Right cardiac atrium (tissue), 5 donors: ENCODE results near the gene EOLA1. TPM values are rescaled to one million over a fixed set of nuclear protein-coding genes. Genes with fewer than 3 reads are reported as not detected.
A peak's percentile ranks its signal among the peaks of the same experiment; 100 is the strongest.
"Not testable (repeated sequence)": the region's sequence is repeated elsewhere in the genome, so short reads cannot be mapped to it uniquely, and the experiment has no call there.

Source experiments
- ATAC-seq, 2 donors: fragments of 200-7000 bp; cut with Tn5 transposase; one replicate each; pipeline versions ENCODE4 v1.8.0 to v1.9.1; 2020; ENCODE audit warnings: moderate library complexity in 2 of 2, mild to moderate bottlenecking in 1 of 2
- DNase-seq, 3 donors: peaks; one replicate each; pipeline ENCODE4 v3.0.0-alpha.2; 2020
- H3K27ac ChIP-seq: one replicate; pipeline ENCODE4 v1.5.1; 2013; ENCODE audit warnings: mild to moderate bottlenecking, low read length, control low read depth, moderate library complexity
- H3K27me3 ChIP-seq: one replicate; pipeline ENCODE4 v1.6.1; 2013; ENCODE audit not compliant: control insufficient read depth, insufficient read depth
- H3K4me1 ChIP-seq: one replicate; pipeline ENCODE4 v1.6.1; 2013; ENCODE audit warnings: low read length; ENCODE audit not compliant: control insufficient read depth, insufficient read depth
- H3K4me3 ChIP-seq: one replicate; pipeline ENCODE4 v1.5.1; 2013; ENCODE audit warnings: low read length, control low read depth
- H3K9me3 ChIP-seq: one replicate; pipeline ENCODE4 v1.6.1; 2013; ENCODE audit warnings: low read length; ENCODE audit not compliant: control insufficient read depth
- WGBS: extraction: QIAGEN DNeasy Blood & Tissue Kit; methylation state at CpG from one replicate; pipeline ENCODE4 v1.1.7; 2013; 5-methylcytosine and 5-hydroxymethylcytosine counted together
- intact Hi-C, 4 donors: fragments of 100-400 bp; cut with DNase I; formaldehyde crosslinking; loops; one replicate each; pipeline versions ENCODE4 v1.11.0 to v1.14.0; 2022 to 2023
- polyA plus RNA-seq: library from polyadenylated mRNA; stranded (reverse); fragments of 200-250 nt; gene quantifications from one replicate; pipeline ENCODE4 v1.2.3, GENCODE V29; 2013
- total RNA-seq, 4 donors: library from RNA; stranded (reverse); fragmentation: NEBNext Ultra II Directional; extraction: Animal tissue kit (Norgen Biotek cat#: 25700); gene quantifications; one replicate each; pipeline ENCODE4 v1.2.1, GENCODE V29; 2021
- donor health status: healthy with polysubstance abuse.
- donor health status: DM: no; HTN: yes; CAD: no.
- donor health status: DM: no; HTN: no; CAD: no.
- donor health status: DM: no; HTN: yes; CAD: no; lungs with severe emphysema.
- donor health status: DM: yes; HTN: yes; CAD: no.

EOLA1 gene
- total and polyA plus RNA-seq, 5 donors: 23.8 to 29.6 (median 26.4) TPM

DNA sequence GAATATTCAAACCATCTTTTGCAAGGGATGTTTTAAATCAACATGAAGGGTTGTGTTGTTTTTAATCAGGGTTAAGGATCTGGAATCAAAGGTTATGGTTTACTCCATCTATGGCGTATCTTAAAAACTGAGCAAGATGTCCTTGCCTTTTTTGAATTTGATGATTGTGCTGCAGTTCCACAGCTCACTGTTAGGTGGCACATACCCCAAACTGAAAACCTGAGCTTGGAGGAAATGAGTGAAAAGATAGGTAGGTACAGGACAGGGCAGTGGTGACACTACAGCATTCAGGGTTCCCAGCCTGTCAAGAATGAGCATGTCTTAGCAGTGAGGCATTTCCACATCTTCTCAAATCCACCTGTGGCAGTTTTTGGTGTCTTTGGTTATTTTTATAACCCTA is 13.1 kb upstream of the EOLA1 start:
- no peak overlapping the region for H3K27ac ChIP-seq
- no peaks in the 10 kb centered on the region for H3K9me3 ChIP-seq
- H3K4me3 ChIP-seq: no peak overlapping the region
- peaks cover 4% of the 10 kb centered on the region for H3K4me1 ChIP-seq
- H3K27me3 ChIP-seq: no peaks in the 10 kb centered on the region
- ATAC-seq (no peak), DNase-seq (no peak)
- intact Hi-C loops: no loop called here
- 12% methylated on average over 1 of the region's 1 CpG for WGBS

DNA sequence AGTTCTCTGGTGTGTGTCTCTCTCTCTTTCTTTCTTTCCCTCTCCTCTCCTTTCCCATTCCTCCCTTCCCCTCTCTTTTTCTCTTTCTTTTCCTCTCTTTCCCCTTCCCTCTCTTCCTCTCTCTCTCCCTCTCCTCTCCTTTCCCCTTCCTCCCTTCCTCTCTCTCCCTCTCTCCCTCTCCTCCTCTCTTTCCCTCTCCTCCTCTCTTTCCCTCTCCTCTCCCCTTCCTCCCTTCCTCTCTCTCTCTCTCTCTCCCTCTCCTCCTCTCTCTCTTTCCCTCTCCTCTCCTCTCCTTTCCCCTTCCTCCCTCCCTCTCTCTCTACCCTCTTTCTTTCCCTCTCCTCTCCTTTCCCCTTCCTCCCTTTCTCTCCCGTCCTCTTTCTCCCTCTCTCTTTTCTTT is 12.4 kb upstream of the EOLA1 start:
- Histone ChIP-seq H3K4me1 (peaks cover 4% of the 10 kb centered on the region), H3K27me3 (no peaks in the 10 kb centered on the region), H3K9me3 (no peaks in the 10 kb centered on the region), H3K4me3 (no peak overlapping the region), H3K27ac (no peak overlapping the region)
- DNase-seq (no peak), ATAC-seq (no peak)
- intact Hi-C loops: no loop called here
- WGBS: 70% methylated on average over 1 of the region's 1 CpG

DNA sequence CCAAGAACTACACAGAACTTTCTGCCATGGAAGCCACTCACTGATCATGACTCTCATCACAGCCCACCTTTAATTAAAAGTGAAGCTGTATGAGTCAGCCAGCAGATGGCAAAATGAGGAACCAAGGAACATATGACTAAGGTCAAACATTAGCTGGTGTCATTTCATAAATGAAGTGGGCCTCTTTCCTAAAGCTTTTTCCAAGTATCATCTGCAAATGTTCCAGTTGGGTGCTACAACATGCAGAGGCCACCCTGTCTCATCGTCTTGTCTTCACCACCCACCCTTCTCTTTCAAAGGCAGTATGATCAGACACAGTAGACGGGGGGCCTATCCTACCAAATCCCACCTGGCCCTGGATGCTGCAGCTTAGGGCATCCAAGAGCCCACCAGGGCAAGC is 9.2 kb upstream of the EOLA1 start:
- no peaks in the 10 kb centered on the region for H3K4me1 ChIP-seq
- intact Hi-C loops: no loop called here
- no peak overlapping the region for H3K4me3 ChIP-seq
- ATAC-seq (no peak), DNase-seq (no peak)
- no peaks in the 10 kb centered on the region for H3K9me3 ChIP-seq
- no peak overlapping the region for H3K27ac ChIP-seq
- WGBS: 88% methylated on average over 2 of the region's 2 CpGs
- no peaks in the 10 kb centered on the region for H3K27me3 ChIP-seq

DNA sequence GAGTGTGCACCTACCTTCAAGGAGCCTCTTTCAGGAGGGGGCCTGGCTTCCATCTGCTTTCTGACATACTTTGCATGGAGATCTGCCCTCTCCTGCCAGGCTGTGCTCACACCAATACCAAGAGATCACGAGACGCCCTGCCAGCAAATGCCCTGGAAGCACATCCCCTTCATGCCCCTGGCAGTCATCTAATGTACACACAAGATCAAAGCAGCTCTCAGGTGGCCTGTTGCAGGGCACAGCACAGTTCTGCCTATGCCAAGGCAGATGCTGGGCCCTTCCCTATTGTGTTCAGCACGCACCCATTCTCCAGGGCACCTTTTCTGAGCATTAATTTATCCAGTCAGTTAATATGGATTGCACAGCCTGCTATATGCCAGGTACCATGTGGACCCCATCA is 7.9 kb upstream of the EOLA1 start:
- H3K27me3 ChIP-seq, intact Hi-C loops, DNase-seq, H3K9me3 ChIP-seq, H3K4me3 ChIP-seq, ATAC-seq, H3K4me1 ChIP-seq, H3K27ac ChIP-seq: not testable (repeated sequence)
- 83% methylated on average over 1 of the region's 3 CpGs for WGBS

DNA sequence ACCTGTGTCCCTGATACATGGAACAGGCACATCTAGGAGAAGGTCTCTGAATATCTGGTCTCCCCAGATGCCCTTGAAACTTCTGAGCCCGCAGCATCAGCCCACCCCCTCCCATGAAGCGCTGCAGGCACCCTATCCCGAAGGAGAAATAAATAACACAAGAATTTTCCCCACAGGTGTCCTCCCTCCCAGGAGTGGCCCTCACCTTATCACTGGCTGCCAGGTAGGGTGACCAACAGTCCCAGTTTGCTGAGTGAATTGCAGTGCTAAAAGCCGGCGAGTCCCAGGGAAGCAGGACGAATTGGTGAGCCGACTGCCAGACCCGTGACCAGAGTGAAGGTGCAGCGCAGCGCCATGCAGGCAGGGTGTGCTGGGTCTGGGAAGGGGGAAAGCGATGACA is 6.8 kb upstream of the EOLA1 start:
- H3K4me3 ChIP-seq, ATAC-seq, H3K4me1 ChIP-seq, DNase-seq, H3K27me3 ChIP-seq, H3K9me3 ChIP-seq, intact Hi-C loops, H3K27ac ChIP-seq: not testable (repeated sequence)
- 95% methylated on average over 9 of the region's 11 CpGs for WGBS

DNA sequence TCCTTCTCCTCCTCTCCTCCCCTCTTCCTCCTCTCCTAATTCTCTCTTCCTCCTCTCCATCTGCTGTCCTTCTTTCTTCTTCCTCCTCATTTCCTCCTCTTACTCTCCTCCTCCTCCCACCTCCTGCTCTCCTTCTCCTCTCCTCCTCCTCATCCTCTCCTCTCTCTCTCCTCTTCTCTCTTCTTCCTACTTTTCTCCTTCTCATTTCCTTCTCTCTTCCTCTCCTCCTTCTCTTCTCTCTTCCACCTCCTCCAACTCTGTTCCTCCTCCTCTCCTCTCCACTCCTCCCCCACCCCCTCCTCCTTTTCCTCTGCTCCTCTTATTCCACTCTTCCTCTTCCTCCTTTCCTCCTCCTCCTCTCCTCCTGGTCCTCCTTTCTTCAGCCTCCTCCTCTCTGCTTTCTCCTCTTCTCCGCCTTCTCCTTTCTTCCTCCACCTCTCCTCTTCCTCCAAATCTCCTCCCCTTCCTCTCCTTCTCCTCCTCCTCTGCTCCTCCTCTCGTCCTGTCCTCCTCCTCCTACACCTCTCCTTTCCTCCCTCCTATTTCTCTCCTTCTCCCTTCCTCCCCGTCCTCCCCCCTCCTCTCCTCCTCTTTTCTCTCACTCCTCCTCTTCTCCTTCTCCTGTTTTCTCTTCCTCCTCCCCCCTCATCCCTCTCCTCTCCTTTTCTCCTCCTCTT is 5.7 kb upstream of the EOLA1 start:
- ATAC-seq, H3K4me1 ChIP-seq, intact Hi-C loops, H3K4me3 ChIP-seq, DNase-seq, H3K9me3 ChIP-seq, H3K27ac ChIP-seq, H3K27me3 ChIP-seq: not testable (repeated sequence)
- 72% methylated on average over 3 of the region's 3 CpGs for WGBS

DNA sequence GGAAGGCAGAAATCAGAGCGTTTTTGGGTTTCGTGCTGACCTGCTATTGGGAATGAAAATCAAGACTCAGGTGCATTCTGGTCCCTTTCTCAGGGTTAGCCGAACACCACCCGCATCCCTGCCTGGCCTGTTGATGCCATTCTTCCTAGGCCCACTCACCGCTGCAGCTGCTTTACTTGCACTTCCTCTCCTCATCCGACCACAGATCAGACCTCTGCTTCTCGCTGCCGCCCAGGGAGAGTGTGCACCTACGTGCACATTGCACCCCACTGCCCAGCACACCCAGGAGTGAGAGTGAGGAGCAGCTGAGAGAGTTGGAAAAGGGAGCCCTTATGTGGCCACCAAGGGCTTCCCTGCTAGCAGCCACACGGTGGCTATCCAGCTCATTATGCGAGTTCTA is 3.3 kb upstream of the EOLA1 start:
- ATAC-seq, intact Hi-C loops: not testable (repeated sequence)

DNA sequence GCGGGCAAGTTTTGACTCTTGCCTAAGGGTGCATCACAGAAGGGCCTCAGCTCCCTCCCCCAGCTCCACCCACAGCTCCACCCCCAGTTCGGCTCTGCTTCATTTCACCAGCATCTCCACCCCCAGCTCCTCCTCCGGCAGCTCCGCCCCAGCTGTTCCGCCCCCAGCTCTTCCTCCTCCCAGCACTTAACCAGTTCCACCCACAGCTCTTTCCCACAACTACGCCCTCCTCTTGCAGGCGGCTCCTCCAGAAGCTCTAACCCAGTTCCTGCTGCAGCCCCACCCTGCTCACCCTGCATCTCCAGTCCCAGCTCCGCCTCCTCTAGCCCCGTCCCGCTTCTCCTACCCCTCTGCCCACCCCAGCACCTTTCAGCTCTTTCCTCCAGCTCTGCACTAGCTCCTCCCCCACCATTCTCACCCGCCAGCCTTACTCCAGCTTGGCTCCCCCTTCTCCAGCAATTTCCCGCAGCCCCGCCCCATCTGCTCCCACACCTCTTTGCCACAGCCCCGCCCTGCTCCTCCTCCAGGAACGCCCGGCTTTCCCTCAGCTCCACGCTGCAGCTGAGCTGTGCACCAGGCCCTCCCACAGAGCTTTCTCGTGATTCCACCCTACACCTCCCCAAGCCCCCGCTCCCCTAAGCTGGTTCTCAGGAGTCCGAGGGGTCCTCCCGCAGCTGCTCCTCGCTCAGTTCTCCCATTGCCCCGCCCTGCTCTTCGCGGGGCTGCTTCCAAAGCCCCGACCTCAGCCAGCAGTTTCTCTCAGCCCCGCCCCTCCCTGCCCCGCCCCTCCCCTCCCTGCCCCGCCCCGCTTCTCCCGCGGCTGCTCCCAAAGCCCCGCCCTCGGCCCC is 1.3 kb upstream of the EOLA1 start:
- intact Hi-C loops: no loop called here
- 2% methylated on average over 32 of the region's 34 CpGs for WGBS
- Histone ChIP-seq H3K4me3 (peak overlapping the region; percentile 59), H3K9me3 (no peaks in the 10 kb centered on the region), H3K27me3 (no peaks in the 10 kb centered on the region), H3K27ac (peak overlapping the region; percentile 97), H3K4me1 (no peaks in the 10 kb centered on the region)
- ATAC-seq: peak; percentile 81 to 83
- DNase-seq: peak; percentile 91 to 96 (median 95)

More for the DNA sequence above, 3.3 kb upstream of the EOLA1 start:
- not testable (repeated sequence) for H3K4me1 ChIP-seq, H3K9me3 ChIP-seq, H3K27me3 ChIP-seq, H3K27ac ChIP-seq, H3K4me3 ChIP-seq, DNase-seq
- WGBS: 86% methylated on average over 7 of the region's 11 CpGs

DNA sequence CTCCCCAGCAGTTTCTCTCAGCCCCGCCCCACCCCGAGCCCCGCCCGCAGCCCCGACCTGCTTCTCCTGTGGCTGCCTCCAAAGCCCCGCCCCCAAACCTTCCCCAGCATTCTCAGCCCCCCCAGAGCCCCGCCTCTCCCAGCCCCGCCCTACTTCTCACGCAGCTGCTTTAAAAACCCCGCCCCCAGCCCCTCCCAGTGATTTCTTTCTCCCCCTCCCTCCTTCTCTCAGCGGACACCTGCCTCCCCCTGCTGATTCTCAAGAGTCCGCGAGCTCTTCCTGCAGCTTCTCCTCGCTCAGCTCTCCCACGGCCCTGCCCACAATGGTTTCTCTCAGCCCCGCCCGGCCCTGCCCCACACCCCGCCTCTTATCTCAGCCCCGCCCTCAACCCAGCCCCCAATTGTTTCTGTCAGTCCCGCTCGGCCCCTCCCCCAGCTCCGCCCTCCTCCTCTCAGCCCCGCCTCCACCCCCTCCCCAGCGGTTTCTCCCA is 636 bp upstream of the EOLA1 start:
- DNase-seq (peak; percentile 93 to 97 (median 96)), ATAC-seq (peak; percentile 85)
- Histone ChIP-seq H3K9me3 (no peaks in the 10 kb centered on the region), H3K4me1 (no peaks in the 10 kb centered on the region), H3K4me3 (peak overlapping the region; percentile 59), H3K27ac (peak overlapping the region; percentile 77), H3K27me3 (no peaks in the 10 kb centered on the region)
- intact Hi-C loops: no loop called here
- WGBS: 3% methylated on average over 22 of the region's 24 CpGs

DNA sequence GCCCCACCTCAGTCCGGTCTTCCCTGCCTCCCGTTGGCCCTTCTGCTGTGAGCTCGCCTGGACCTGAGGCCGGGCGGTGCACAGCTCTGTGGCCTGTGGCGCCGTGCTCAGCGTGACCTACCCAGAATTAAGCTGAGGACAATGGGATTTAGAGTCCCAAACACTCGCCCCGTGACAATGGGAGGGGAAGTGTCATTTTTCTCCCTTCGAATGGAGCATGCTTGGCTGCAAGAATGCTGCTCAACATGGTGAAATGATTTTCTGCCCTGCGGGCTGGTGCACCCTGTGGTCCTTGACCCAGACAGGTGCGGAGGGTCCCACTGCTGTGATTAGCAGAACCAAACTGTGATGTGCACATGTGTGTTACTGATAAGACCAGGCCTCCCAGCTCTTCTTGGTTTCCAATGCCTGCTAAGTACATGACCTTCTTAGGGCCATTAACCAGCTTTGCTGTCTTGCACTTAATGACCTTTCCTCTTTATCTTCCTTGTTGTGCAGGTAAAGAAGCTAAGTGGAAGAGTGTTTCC is 772 bp downstream of the EOLA1 start:
- WGBS: 14% methylated on average over 13 of the region's 13 CpGs
- Histone ChIP-seq H3K27me3 (no peaks in the 10 kb centered on the region), H3K4me3 (peak overlapping the region; percentile 59), H3K27ac (peak overlapping the region; percentile 71), H3K4me1 (no peaks in the 10 kb centered on the region), H3K9me3 (no peaks in the 10 kb centered on the region)
- intact Hi-C loops: no loop called here
- DNase-seq (peak in 1 of 3 donors; percentile 57), ATAC-seq (no peak)
